GM23338 (cell line): ENCODE data around the gene METRN. TPM values are rescaled to one million over a fixed set of nuclear protein-coding genes. Genes with fewer than 3 reads are reported as not detected.

Source experiments
- ATAC-seq: fragments of 200-7000 bp; cut with Tn5 transposase; 3 replicates; pipeline ENCODE4 v1.9.1; 2020
- DNase-seq: peaks from one replicate; pipeline ENCODE4 v3.0.0-alpha.2; 2015; ENCODE audit warnings: low spot score
- H2AFZ ChIP-seq: fragments of 200-600 bp; sonication (generic); 2 replicates; pipeline ENCODE4 v1.8.0; 2016; ENCODE audit warnings: antibody characterized with exemption, mild to moderate bottlenecking, moderate library complexity
- H3F3A ChIP-seq: fragments of 200-600 bp; sonication (generic); replicated peaks from 2 replicates; pipeline ENCODE4 v1.8.0; 2017; ENCODE audit warnings: antibody characterized with exemption, mixed run types, low read depth
- H3K27ac ChIP-seq: fragments of 200-600 bp; sonication (generic); 2 replicates; pipeline ENCODE4 v1.6.1; 2016; ENCODE audit warnings: low read depth
- H3K27me3 ChIP-seq: fragments of 200-600 bp; sonication (generic); 2 replicates; pipeline ENCODE4 v1.8.0; 2016; ENCODE audit warnings: mild to moderate bottlenecking, mixed run types, moderate library complexity; ENCODE audit not compliant: insufficient read depth
- H3K36me3 ChIP-seq: fragments of 200-600 bp; sonication (generic); 2 replicates; pipeline ENCODE4 v1.8.0; 2016; ENCODE audit warnings: mild to moderate bottlenecking; ENCODE audit not compliant: insufficient read depth
- H3K4me1 ChIP-seq: fragments of 200-600 bp; sonication (generic); 2 replicates; pipeline ENCODE4 v1.8.0; 2016; ENCODE audit warnings: mild to moderate bottlenecking, moderate library complexity; ENCODE audit not compliant: insufficient read depth
- H3K4me2 ChIP-seq: fragments of 200-600 bp; sonication (generic); 2 replicates; pipeline ENCODE4 v1.7.1; 2017; ENCODE audit warnings: mixed run types
- H3K4me3 ChIP-seq: fragments of 200-600 bp; sonication (generic); 2 replicates; pipeline ENCODE4 v1.6.1; 2016; ENCODE audit warnings: mixed run types
- H3K79me2 ChIP-seq: fragments of 200-600 bp; sonication (generic); replicated peaks from 2 replicates; pipeline ENCODE4 v1.8.0; 2017; ENCODE audit warnings: mild to moderate bottlenecking; ENCODE audit not compliant: insufficient read depth
- H3K9me2 ChIP-seq: fragments of 200-600 bp; sonication (generic); 2 replicates; pipeline ENCODE4 v1.8.0; 2017; ENCODE audit not compliant: insufficient read depth
- H4K20me1 ChIP-seq: fragments of 200-600 bp; sonication (generic); replicated peaks from 2 replicates; pipeline ENCODE4 v1.8.0; 2017; ENCODE audit warnings: mild to moderate bottlenecking; ENCODE audit not compliant: insufficient read depth
- H3K27ac Mint-ChIP-seq: 2 replicates; pipeline ENCODE4 v1.8.0; 2020; ENCODE audit warnings: inconsistent platforms, mild to moderate bottlenecking, moderate library complexity, mixed read lengths
- H3K27me3 Mint-ChIP-seq: 3 replicates; pipeline ENCODE4 v1.8.0; 2022; ENCODE audit warnings: low read depth, mild to moderate bottlenecking, moderate library complexity, mixed read lengths, inconsistent platforms; ENCODE audit not compliant: insufficient read depth, poor library complexity
- H3K36me3 Mint-ChIP-seq: 3 replicates; pipeline ENCODE4 v1.8.0; 2021; ENCODE audit warnings: low read depth, mild to moderate bottlenecking, inconsistent platforms, moderate library complexity, mixed read lengths
- H3K4me1 Mint-ChIP-seq: 3 replicates; pipeline ENCODE4 v1.8.0; 2020; ENCODE audit warnings: mild to moderate bottlenecking, inconsistent platforms, mixed read lengths
- H3K4me3 Mint-ChIP-seq: 3 replicates; pipeline ENCODE4 v1.8.0; 2021; ENCODE audit warnings: moderate library complexity, mild to moderate bottlenecking, inconsistent platforms, mixed read lengths
- H3K9me3 Mint-ChIP-seq: 3 replicates; pipeline ENCODE4 v1.8.0; 2020; ENCODE audit warnings: moderate library complexity, mild to moderate bottlenecking, inconsistent platforms, mixed read lengths
- CREB1 ChIP-seq: fragments of 250-450 bp; sonication (Bioruptor Pico); IDR thresholded peaks from 2 replicates; pipeline ENCODE4 v1.5.0; 2020; ENCODE audit warnings: low read depth, mild to moderate bottlenecking, moderate library complexity
- EZH2 ChIP-seq: fragments of 200-600 bp; sonication (generic); IDR thresholded peaks from one replicate; pipeline ENCODE4 v1.8.0; 2017; ENCODE audit warnings: antibody characterized with exemption, mild to moderate bottlenecking, low read depth; ENCODE audit not compliant: unreplicated experiment
- EZH2phosphoT487 ChIP-seq: fragments of 200-600 bp; sonication (generic); IDR thresholded peaks from one replicate; pipeline ENCODE4 v1.8.1; 2018; ENCODE audit warnings: antibody characterized with exemption; ENCODE audit not compliant: unreplicated experiment
- JUNB ChIP-seq: IDR thresholded peaks from one replicate; pipeline ENCODE4 v1.6.1; 2016; ENCODE audit warnings: antibody characterized with exemption; ENCODE audit not compliant: unreplicated experiment
- NANOG ChIP-seq: IDR thresholded peaks from 2 replicates; pipeline ENCODE4 v1.6.1; 2016; ENCODE audit warnings: antibody characterized with exemption, borderline replicate concordance
- POLR2AphosphoS5 ChIP-seq: IDR thresholded peaks from 2 replicates; pipeline ENCODE4 v1.6.1; 2016; ENCODE audit warnings: antibody characterized with exemption, low read depth
- STAT1 ChIP-seq: IDR thresholded peaks from one replicate; pipeline ENCODE4 v1.6.1; 2016; ENCODE audit warnings: antibody characterized with exemption; ENCODE audit not compliant: unreplicated experiment
- ZNF114 ChIP-seq: fragments of 250-450 bp; sonication (Bioruptor Pico); IDR thresholded peaks from 2 replicates; pipeline ENCODE4 v1.5.0; 2020; ENCODE audit warnings: mild to moderate bottlenecking, moderate library complexity
- ZNF331 ChIP-seq: fragments of 250-450 bp; sonication (Bioruptor Pico); IDR thresholded peaks from 2 replicates; pipeline ENCODE4 v1.5.0; 2020; ENCODE audit warnings: low read depth, mild to moderate bottlenecking, moderate library complexity
- polyA plus RNA-seq: library from polyadenylated mRNA; unstranded; fragments of >200 nt; fragmentation: Nextera tagmentation; extraction: Ambion mirVana; gene quantifications from 2 replicates; pipeline ENCODE4 v1.2.1, GENCODE V29; 2016
- total RNA-seq: library from RNA; depleted of rRNA; stranded (reverse); fragments of >200 nt; shearing (Covaris generic); gene quantifications from 2 replicates; pipeline ENCODE4 v1.2.3, GENCODE V29; 2014
- TF ChIP-seq, protein P1 (sequence below): fragments of 250-450 bp; sonication (Bioruptor Pico); IDR thresholded peaks from 2 replicates; pipeline ENCODE4 v1.5.0; 2020; ENCODE audit warnings: mild to moderate bottlenecking, moderate library complexity
- TF ChIP-seq, protein P2 (sequence below), 2 experiments: fragments of 200-600 bp in 1 of 2; sonication (generic) in 1 of 2; conservative IDR thresholded peaks; 2 replicates each; pipeline versions ENCODE4 v1.5.1 to v1.6.1; 2016 to 2017; ENCODE audit warnings: antibody characterized with exemption in 2 of 2, low read depth in 2 of 2, mild to moderate bottlenecking in 2 of 2, moderate library complexity in 1 of 2
- TF ChIP-seq, protein P3 (sequence below): IDR thresholded peaks from 2 replicates; pipeline ENCODE4 v1.6.1; 2016; ENCODE audit warnings: antibody characterized with exemption
- TF ChIP-seq, protein P4 (sequence below): IDR thresholded peaks from one replicate; pipeline ENCODE4 v1.6.1; 2018; ENCODE audit warnings: antibody characterized with exemption; ENCODE audit not compliant: unreplicated experiment

METRN gene
- total and polyA plus RNA-seq, 2 experiments from 2014 or later, result 18.7 to 33.0 TPM

DNA sequence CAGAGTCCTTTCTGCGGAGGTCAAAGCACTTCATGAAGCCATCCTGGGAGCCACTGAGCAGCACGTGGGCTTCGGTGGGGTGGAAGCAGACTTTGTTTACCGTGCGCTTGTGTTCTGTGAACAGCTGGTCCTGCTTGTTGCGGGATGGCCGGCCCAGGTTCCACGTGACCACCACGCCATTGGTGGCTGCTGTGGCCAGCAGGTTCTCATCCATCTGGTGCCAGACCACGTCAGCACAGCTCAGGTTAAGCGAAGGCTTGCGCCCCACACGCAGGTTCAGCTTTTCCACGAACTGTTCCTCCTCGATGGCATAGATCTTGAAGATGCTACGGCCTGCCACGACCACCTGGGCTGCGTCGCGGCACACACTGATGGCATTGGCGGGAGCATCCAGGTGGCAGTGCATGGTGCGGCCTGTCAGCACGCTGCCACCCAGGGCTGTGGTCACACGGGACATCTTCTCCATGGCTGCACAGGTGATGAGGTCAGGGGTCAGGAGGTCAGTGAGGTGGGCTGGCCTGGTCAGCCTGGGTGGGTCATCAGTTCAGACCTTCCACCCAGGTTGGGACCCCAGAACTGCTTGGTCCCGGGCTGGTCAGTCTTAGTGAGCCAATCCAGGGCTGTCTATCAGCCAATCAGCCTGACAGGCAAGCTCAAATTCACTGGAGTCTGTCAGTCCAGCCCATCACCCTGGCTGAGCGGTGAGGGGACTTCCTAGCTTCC, 25.6 kb upstream of the METRN start:
- Histone ChIP-seq H3K4me2 (peak overlapping the region; percentile 99), H3K36me3 (no peaks in the 10 kb centered on the region), H3K27me3 (peaks cover 37% of the 10 kb centered on the region), H3K4me3 (peak overlapping the region; percentile 95), H3K9me2 (no peaks in the 10 kb centered on the region), H3K79me2 (no peaks in the 10 kb centered on the region; the same call in 1 of the 2 replicates), H3K4me1 (no peaks in the 10 kb centered on the region), H2AFZ (no peak overlapping the region), H3F3A (0 out of 2 replicates have a peak, but pooled peaks cover 3% of the 10 kb centered on the region), H4K20me1 (no peaks in the 10 kb centered on the region), H3K27ac (no peak overlapping the region)
- Mint-ChIP-seq H3K9me3 (no peaks in the 10 kb centered on the region; the same call in 1 of the 3 replicates), H3K27me3 (peaks cover 22% of the 10 kb centered on the region), H3K36me3 (peaks cover 10% of the 10 kb centered on the region), H3K4me3 (peak overlapping the region; percentile 87), H3K4me1 (no peaks in the 10 kb centered on the region; the same call in 1 of the 3 replicates), H3K27ac (peak overlapping the region; percentile 82; the same call in 1 of the 2 replicates)
- no peak for ATAC-seq
- TF ChIP-seq ZNF114 (CRISPR knock-in tag) (no peak), POLR2AphosphoS5 (no peak), CREB1 (CRISPR knock-in tag) (no peak), JUNB (no peak), ZNF331 (CRISPR knock-in tag) (no peak), STAT1 (no peak), EZH2phosphoT487 (no peak), EZH2 (no peak), NANOG (no peak)
- TF ChIP-seq, protein P1, sequence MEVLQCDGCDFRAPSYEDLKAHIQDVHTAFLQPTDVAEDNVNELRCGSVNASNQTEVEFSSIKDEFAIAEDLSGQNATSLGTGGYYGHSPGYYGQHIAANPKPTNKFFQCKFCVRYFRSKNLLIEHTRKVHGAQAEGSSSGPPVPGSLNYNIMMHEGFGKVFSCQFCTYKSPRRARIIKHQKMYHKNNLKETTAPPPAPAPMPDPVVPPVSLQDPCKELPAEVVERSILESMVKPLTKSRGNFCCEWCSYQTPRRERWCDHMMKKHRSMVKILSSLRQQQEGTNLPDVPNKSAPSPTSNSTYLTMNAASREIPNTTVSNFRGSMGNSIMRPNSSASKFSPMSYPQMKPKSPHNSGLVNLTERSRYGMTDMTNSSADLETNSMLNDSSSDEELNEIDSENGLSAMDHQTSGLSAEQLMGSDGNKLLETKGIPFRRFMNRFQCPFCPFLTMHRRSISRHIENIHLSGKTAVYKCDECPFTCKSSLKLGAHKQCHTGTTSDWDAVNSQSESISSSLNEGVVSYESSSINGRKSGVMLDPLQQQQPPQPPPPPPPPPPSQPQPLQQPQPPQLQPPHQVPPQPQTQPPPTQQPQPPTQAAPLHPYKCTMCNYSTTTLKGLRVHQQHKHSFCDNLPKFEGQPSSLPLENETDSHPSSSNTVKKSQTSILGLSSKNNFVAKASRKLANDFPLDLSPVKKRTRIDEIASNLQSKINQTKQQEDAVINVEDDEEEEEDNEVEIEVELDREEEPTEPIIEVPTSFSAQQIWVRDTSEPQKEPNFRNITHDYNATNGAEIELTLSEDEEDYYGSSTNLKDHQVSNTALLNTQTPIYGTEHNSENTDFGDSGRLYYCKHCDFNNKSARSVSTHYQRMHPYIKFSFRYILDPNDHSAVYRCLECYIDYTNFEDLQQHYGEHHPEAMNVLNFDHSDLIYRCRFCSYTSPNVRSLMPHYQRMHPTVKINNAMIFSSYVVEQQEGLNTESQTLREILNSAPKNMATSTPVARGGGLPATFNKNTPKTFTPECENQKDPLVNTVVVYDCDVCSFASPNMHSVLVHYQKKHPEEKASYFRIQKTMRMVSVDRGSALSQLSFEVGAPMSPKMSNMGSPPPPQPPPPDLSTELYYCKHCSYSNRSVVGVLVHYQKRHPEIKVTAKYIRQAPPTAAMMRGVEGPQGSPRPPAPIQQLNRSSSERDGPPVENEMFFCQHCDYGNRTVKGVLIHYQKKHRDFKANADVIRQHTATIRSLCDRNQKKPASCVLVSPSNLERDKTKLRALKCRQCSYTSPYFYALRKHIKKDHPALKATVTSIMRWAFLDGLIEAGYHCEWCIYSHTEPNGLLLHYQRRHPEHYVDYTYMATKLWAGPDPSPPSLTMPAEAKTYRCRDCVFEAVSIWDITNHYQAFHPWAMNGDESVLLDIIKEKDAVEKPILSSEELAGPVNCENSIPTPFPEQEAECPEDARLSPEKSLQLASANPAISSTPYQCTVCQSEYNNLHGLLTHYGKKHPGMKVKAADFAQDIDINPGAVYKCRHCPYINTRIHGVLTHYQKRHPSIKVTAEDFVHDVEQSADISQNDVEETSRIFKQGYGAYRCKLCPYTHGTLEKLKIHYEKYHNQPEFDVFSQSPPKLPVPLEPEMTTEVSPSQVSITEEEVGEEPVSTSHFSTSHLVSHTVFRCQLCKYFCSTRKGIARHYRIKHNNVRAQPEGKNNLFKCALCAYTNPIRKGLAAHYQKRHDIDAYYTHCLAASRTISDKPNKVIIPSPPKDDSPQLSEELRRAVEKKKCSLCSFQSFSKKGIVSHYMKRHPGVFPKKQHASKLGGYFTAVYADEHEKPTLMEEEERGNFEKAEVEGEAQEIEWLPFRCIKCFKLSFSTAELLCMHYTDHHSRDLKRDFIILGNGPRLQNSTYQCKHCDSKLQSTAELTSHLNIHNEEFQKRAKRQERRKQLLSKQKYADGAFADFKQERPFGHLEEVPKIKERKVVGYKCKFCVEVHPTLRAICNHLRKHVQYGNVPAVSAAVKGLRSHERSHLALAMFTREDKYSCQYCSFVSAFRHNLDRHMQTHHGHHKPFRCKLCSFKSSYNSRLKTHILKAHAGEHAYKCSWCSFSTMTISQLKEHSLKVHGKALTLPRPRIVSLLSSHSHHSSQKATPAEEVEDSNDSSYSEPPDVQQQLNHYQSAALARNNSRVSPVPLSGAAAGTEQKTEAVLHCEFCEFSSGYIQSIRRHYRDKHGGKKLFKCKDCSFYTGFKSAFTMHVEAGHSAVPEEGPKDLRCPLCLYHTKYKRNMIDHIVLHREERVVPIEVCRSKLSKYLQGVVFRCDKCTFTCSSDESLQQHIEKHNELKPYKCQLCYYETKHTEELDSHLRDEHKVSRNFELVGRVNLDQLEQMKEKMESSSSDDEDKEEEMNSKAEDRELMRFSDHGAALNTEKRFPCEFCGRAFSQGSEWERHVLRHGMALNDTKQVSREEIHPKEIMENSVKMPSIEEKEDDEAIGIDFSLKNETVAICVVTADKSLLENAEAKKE (CRISPR knock-in tag), result no peak
- TF ChIP-seq, protein P2, sequence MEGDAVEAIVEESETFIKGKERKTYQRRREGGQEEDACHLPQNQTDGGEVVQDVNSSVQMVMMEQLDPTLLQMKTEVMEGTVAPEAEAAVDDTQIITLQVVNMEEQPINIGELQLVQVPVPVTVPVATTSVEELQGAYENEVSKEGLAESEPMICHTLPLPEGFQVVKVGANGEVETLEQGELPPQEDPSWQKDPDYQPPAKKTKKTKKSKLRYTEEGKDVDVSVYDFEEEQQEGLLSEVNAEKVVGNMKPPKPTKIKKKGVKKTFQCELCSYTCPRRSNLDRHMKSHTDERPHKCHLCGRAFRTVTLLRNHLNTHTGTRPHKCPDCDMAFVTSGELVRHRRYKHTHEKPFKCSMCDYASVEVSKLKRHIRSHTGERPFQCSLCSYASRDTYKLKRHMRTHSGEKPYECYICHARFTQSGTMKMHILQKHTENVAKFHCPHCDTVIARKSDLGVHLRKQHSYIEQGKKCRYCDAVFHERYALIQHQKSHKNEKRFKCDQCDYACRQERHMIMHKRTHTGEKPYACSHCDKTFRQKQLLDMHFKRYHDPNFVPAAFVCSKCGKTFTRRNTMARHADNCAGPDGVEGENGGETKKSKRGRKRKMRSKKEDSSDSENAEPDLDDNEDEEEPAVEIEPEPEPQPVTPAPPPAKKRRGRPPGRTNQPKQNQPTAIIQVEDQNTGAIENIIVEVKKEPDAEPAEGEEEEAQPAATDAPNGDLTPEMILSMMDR (conservative IDR thresholded peaks at IDR 0.05; ENCODE audit: low read depth in 2 of 2), result no peak
- TF ChIP-seq, protein P3, sequence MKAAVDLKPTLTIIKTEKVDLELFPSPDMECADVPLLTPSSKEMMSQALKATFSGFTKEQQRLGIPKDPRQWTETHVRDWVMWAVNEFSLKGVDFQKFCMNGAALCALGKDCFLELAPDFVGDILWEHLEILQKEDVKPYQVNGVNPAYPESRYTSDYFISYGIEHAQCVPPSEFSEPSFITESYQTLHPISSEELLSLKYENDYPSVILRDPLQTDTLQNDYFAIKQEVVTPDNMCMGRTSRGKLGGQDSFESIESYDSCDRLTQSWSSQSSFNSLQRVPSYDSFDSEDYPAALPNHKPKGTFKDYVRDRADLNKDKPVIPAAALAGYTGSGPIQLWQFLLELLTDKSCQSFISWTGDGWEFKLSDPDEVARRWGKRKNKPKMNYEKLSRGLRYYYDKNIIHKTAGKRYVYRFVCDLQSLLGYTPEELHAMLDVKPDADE, result no peak
- TF ChIP-seq, protein P4, sequence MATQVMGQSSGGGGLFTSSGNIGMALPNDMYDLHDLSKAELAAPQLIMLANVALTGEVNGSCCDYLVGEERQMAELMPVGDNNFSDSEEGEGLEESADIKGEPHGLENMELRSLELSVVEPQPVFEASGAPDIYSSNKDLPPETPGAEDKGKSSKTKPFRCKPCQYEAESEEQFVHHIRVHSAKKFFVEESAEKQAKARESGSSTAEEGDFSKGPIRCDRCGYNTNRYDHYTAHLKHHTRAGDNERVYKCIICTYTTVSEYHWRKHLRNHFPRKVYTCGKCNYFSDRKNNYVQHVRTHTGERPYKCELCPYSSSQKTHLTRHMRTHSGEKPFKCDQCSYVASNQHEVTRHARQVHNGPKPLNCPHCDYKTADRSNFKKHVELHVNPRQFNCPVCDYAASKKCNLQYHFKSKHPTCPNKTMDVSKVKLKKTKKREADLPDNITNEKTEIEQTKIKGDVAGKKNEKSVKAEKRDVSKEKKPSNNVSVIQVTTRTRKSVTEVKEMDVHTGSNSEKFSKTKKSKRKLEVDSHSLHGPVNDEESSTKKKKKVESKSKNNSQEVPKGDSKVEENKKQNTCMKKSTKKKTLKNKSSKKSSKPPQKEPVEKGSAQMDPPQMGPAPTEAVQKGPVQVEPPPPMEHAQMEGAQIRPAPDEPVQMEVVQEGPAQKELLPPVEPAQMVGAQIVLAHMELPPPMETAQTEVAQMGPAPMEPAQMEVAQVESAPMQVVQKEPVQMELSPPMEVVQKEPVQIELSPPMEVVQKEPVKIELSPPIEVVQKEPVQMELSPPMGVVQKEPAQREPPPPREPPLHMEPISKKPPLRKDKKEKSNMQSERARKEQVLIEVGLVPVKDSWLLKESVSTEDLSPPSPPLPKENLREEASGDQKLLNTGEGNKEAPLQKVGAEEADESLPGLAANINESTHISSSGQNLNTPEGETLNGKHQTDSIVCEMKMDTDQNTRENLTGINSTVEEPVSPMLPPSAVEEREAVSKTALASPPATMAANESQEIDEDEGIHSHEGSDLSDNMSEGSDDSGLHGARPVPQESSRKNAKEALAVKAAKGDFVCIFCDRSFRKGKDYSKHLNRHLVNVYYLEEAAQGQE, result no peak
- no peak for DNase-seq
